ENCODE measurements around the gene JAG2. TPM values are rescaled to one million over a fixed set of nuclear protein-coding genes. Genes with fewer than 3 reads are reported as not detected.

The JAG2 gene
- total and polyA plus RNA-seq, 3 donors from 2014 or later, result 12.9 to 21.3 (median 20.4) TPM

GRCh38 chr14:105203057-105203531, 34.5 kb upstream of the JAG2 start:
- H3K9me3 ChIP-seq, result no peaks in the 10 kb centered on the region
- no peaks in the 10 kb centered on the region for H3K36me3 ChIP-seq (ENCODE audit: low read depth, missing control alignments)
- no peaks in the 10 kb centered on the region for H3K27me3 ChIP-seq
- H3K4me3 ChIP-seq, result no peak overlapping the region
- H3K27ac ChIP-seq, result no peak overlapping the region
- intact Hi-C loops (cut with DNase I; ENCODE audit: low total_unique reads), result loop anchor here (5.0 to 10.0 kb wide), 3 partner anchors 82 to 324 kb away; partner anchors contain the start of gene TMEM121
- H3K4me1 ChIP-seq, result peaks cover 15% of the 10 kb centered on the region
- no peak for TF ChIP-seq POLR2A (IDR thresholded peaks at IDR 0.05)
- TF ChIP-seq, protein P1, sequence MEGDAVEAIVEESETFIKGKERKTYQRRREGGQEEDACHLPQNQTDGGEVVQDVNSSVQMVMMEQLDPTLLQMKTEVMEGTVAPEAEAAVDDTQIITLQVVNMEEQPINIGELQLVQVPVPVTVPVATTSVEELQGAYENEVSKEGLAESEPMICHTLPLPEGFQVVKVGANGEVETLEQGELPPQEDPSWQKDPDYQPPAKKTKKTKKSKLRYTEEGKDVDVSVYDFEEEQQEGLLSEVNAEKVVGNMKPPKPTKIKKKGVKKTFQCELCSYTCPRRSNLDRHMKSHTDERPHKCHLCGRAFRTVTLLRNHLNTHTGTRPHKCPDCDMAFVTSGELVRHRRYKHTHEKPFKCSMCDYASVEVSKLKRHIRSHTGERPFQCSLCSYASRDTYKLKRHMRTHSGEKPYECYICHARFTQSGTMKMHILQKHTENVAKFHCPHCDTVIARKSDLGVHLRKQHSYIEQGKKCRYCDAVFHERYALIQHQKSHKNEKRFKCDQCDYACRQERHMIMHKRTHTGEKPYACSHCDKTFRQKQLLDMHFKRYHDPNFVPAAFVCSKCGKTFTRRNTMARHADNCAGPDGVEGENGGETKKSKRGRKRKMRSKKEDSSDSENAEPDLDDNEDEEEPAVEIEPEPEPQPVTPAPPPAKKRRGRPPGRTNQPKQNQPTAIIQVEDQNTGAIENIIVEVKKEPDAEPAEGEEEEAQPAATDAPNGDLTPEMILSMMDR (IDR thresholded peaks at IDR 0.05), result peak; percentile 83 to 90 (median 85)
- DNase-seq, result peak; percentile 78
- WGBS, 2 donors, result 14 to 34% methylated on average over 2 to 18 of the region's 18 CpGs

- no peaks in the 10 kb centered on the region for H3K9me3 ChIP-seq
- 23 to 45% methylated on average over 5 to 20 of the region's 20 CpGs for WGBS, 2 donors
- H3K36me3 ChIP-seq (ENCODE audit: low read depth, missing control alignments), result no peaks in the 10 kb centered on the region
- DNase-seq, result no peak
- intact Hi-C loops (cut with DNase I; ENCODE audit: low total_unique reads), result loop anchor here (5.0 to 10.0 kb wide), 3 partner anchors 83 to 325 kb away; partner anchors contain the start of gene TMEM121
- H3K4me3 ChIP-seq, result no peak overlapping the region
- TF ChIP-seq, protein P1 (IDR thresholded peaks at IDR 0.05), result no peak
- no peak for TF ChIP-seq POLR2A (IDR thresholded peaks at IDR 0.05)
- peaks cover 21% of the 10 kb centered on the region for H3K4me1 ChIP-seq
- H3K27ac ChIP-seq, result no peak overlapping the region
- no peaks in the 10 kb centered on the region for H3K27me3 ChIP-seq
Observed at GRCh38 chr14:105201925-105202513, 33.4 kb upstream of the JAG2 start.

- intact Hi-C loops (cut with DNase I; ENCODE audit: low total_unique reads), result loop anchor here (5.0 to 10.0 kb wide), 3 partner anchors 83 to 326 kb away; partner anchors contain the start of gene TMEM121
- Histone ChIP-seq H3K36me3 (ENCODE audit: low read depth, missing control alignments) (no peaks in the 10 kb centered on the region), H3K9me3 (no peaks in the 10 kb centered on the region), H3K4me3 (no peak overlapping the region), H3K27ac (no peak overlapping the region), H3K27me3 (no peaks in the 10 kb centered on the region), H3K4me1 (peaks cover 27% of the 10 kb centered on the region)
- DNase-seq, result no peak
- WGBS, 2 donors, result 50 to 66% methylated on average over 8 to 17 of the region's 28 CpGs
- TF ChIP-seq, protein P1 (IDR thresholded peaks at IDR 0.05), result no peak
- no peak for TF ChIP-seq POLR2A (IDR thresholded peaks at IDR 0.05)
Observed at GRCh38 chr14:105201156-105201924, 32.8 kb upstream of the JAG2 start.

DNA sequence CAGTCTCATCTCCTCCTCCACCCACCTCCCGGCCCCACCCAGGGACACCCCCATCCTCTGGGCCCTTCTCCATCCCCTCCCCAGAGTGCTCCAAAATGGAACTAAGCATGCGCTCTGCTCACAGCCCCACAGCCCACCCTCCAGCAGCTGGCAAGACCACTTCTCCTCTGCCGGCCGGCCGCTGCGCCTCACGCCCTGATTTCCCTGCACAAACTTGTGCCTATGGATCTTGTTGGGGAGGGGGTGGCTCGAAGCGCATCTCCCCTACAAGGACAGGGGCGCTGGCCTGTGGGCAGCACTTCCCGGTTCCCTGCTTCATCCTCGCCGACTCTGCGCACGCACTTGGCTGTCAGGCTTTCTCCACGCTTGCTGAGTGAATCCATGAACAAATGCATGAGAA, 32.1 kb upstream of the JAG2 start:
- no peak for DNase-seq
- 67 to 87% methylated on average over 2 to 16 of the region's 16 CpGs for WGBS, 2 donors
- no peak overlapping the region for H3K4me3 ChIP-seq
- H3K9me3 ChIP-seq, result no peaks in the 10 kb centered on the region
- H3K4me1 ChIP-seq, result peaks cover 28% of the 10 kb centered on the region
- intact Hi-C loops (cut with DNase I; ENCODE audit: low total_unique reads), result loop anchor here (5.0 to 10.0 kb wide), 3 partner anchors 84 to 327 kb away; partner anchors contain the start of gene TMEM121
- TF ChIP-seq, protein P1 (IDR thresholded peaks at IDR 0.05), result no peak
- TF ChIP-seq POLR2A (IDR thresholded peaks at IDR 0.05), result no peak
- H3K36me3 ChIP-seq (ENCODE audit: low read depth, missing control alignments), result no peaks in the 10 kb centered on the region
- no peaks in the 10 kb centered on the region for H3K27me3 ChIP-seq
- H3K27ac ChIP-seq, result no peak overlapping the region

All from testis (tissue), 3 donors.